Tibial nerve (tissue), 4 donors: Measurements from ENCODE around the gene CTBP1. TPM values are rescaled to one million over a fixed set of nuclear protein-coding genes. Genes with fewer than 3 reads are reported as not detected.

Experiments used
- DNase-seq, 2 donors: peaks; one replicate each; pipeline ENCODE4 v3.0.0-alpha.2; 2019; ENCODE audit warnings: low spot score in 2 of 2
- H3K27ac ChIP-seq, 4 donors: fragments of 200-600 bp; sonication (generic) in 3 of 4; one replicate each; pipeline ENCODE4 v1.5.1; 2017 to 2019; ENCODE audit warnings: mild to moderate bottlenecking in 1 of 4
- H3K27me3 ChIP-seq, 2 donors: fragments of 200-600 bp; sonication (generic) in 1 of 2; one replicate each; pipeline versions ENCODE4 v1.5.1 to v1.6.0; 2017 to 2019
- H3K36me3 ChIP-seq, 3 donors: fragments of 200-600 bp; sonication (generic); one replicate each; pipeline ENCODE4 v1.5.1; 2018 to 2019
- H3K4me1 ChIP-seq, 4 donors: fragments of 200-600 bp; sonication (generic) in 3 of 4; one replicate each; pipeline ENCODE4 v1.5.1; 2017 to 2019
- H3K4me3 ChIP-seq, 4 donors: fragments of 200-600 bp; sonication (generic) in 3 of 4; one replicate each; pipeline ENCODE4 v1.5.1; 2017 to 2019; ENCODE audit warnings: mild to moderate bottlenecking in 1 of 4, moderate library complexity in 1 of 4
- H3K9me3 ChIP-seq, 4 donors: fragments of 200-600 bp; sonication (generic) in 3 of 4; one replicate each; pipeline ENCODE4 v1.5.1; 2017 to 2019
- CTCF ChIP-seq, 5 experiments: fragments of 200-600 bp in 3 of 5; fragments of 450-650 bp in 2 of 5; sonication (generic) in 3 of 5; IDR thresholded peaks; one replicate each; pipeline ENCODE4 v1.5.1; 2016 to 2019; ENCODE audit warnings: antibody characterized with exemption in 5 of 5, mild to moderate bottlenecking in 3 of 5, moderate library complexity in 2 of 5
- EP300 ChIP-seq, 2 donors: sonication (generic); formaldehyde crosslinking; IDR thresholded peaks; one replicate each; pipeline ENCODE4 v1.6.1; 2017; ENCODE audit warnings: antibody characterized with exemption in 2 of 2, mild to moderate bottlenecking in 1 of 2
- POLR2A ChIP-seq, 2 donors: fragments of 450-650 bp; IDR thresholded peaks; one replicate each; pipeline ENCODE4 v1.6.1; 2017; ENCODE audit warnings: antibody characterized with exemption in 2 of 2, mild to moderate bottlenecking in 2 of 2, moderate library complexity in 2 of 2
- WGBS, 2 donors: methylation state at CpG; one replicate each; pipeline ENCODE4 v1.1.5; 2018; 5-methylcytosine and 5-hydroxymethylcytosine counted together
- total RNA-seq, 4 donors: library from RNA; depleted of rRNA; stranded (reverse); fragments of >200 nt; gene quantifications; one replicate each; pipeline ENCODE4 v1.1.0, GENCODE V29; 2016

Gene CTBP1
- total RNA-seq, 4 donors from 2014 or later: 134 to 255 (median 193) TPM

GRCh38 chr4:1168191-1169101 lies 80.5 kb downstream of the CTBP1 start:
- Histone ChIP-seq H3K27me3 (peaks cover 0 to 29% of the 10 kb centered on the region in 2 donors), H3K4me1 (peaks cover 0 to 55% (median 27%) of the 10 kb centered on the region in 4 donors), H3K36me3 (peaks cover 0 to 8% (median 0%) of the 10 kb centered on the region in 3 donors), H3K4me3 (peak overlapping the region in 1 of 4 donors; percentile 81), H3K27ac (no peak overlapping the region), H3K9me3 (no peaks in the 10 kb centered on the region)
- TF ChIP-seq POLR2A (IDR thresholded peaks at IDR 0.05): no peak
- TF ChIP-seq CTCF (IDR thresholded peaks at IDR 0.05): no peak
- no peak for TF ChIP-seq EP300 (IDR thresholded peaks at IDR 0.05)
- 80 to 81% methylated on average over 19 to 21 of the region's 21 CpGs for WGBS, 2 donors
- DNase-seq: no peak

- Histone ChIP-seq H3K27ac (peak overlapping the region in 2 of 4 donors; percentile 60 to 70), H3K4me1 (peaks cover 0 to 45% (median 22%) of the 10 kb centered on the region in 4 donors), H3K36me3 (peaks cover 0 to 8% (median 0%) of the 10 kb centered on the region in 3 donors), H3K27me3 (peaks cover 0 to 27% of the 10 kb centered on the region in 2 donors), H3K9me3 (no peaks in the 10 kb centered on the region), H3K4me3 (peak overlapping the region; percentile 44 to 81 (median 68))
- TF ChIP-seq POLR2A (IDR thresholded peaks at IDR 0.05): peak in 1 of 2 donors; percentile 9
- peak in 1 of 2 donors; percentile 56 for TF ChIP-seq EP300 (IDR thresholded peaks at IDR 0.05)
- TF ChIP-seq CTCF (IDR thresholded peaks at IDR 0.05): peak; percentile 88 to 97 (median 95)
- WGBS, 2 donors: 3 to 15% methylated on average over 24 to 36 of the region's 51 CpGs
- DNase-seq: peak; percentile 71 to 79
These were observed 81.5 kb downstream of the CTBP1 start for GRCh38 chr4:1167244-1167949.

GRCh38 chr4:1166509-1167243 lies 82.3 kb downstream of the CTBP1 start:
- DNase-seq: no peak
- peak overlapping the region in 2 of 4 donors; percentile 60 to 70 for H3K27ac ChIP-seq

GRCh38 chr4:1164956-1165545 lies 83.9 kb downstream of the CTBP1 start:
- Histone ChIP-seq H3K4me3 (no peak overlapping the region), H3K36me3 (peaks cover 0 to 5% (median 0%) of the 10 kb centered on the region in 3 donors), H3K4me1 (peaks cover 0 to 23% (median 8%) of the 10 kb centered on the region in 4 donors), H3K27me3 (peaks cover 0 to 4% of the 10 kb centered on the region in 2 donors), H3K27ac (no peak overlapping the region), H3K9me3 (no peaks in the 10 kb centered on the region)
- WGBS, 2 donors: 83 to 93% methylated on average over 12 to 13 of the region's 13 CpGs
- no peak for TF ChIP-seq POLR2A (IDR thresholded peaks at IDR 0.05)
- TF ChIP-seq CTCF (IDR thresholded peaks at IDR 0.05): no peak
- no peak for TF ChIP-seq EP300 (IDR thresholded peaks at IDR 0.05)
- no peak for DNase-seq

More at GRCh38 chr4:1166509-1167243, 82.3 kb downstream of the CTBP1 start:
- Histone ChIP-seq H3K4me3 (peak overlapping the region in 2 of 4 donors; percentile 64 to 81), H3K9me3 (no peaks in the 10 kb centered on the region), H3K27me3 (peaks cover 0 to 19% of the 10 kb centered on the region in 2 donors), H3K4me1 (peaks cover 0 to 38% (median 15%) of the 10 kb centered on the region in 4 donors), H3K36me3 (peaks cover 0 to 8% (median 0%) of the 10 kb centered on the region in 3 donors)
- no peak for TF ChIP-seq POLR2A (IDR thresholded peaks at IDR 0.05)
- no peak for TF ChIP-seq EP300 (IDR thresholded peaks at IDR 0.05)
- TF ChIP-seq CTCF (IDR thresholded peaks at IDR 0.05): no peak
- WGBS, 2 donors: 42 to 54% methylated on average over 21 to 24 of the region's 24 CpGs
